Hematopoietic multipotent progenitor cell treated with erythropoietin and hydrocortisone succinate and interleukin-3 and kit ligand, for 8 days (in vitro differentiated cells): Measurements from ENCODE around the gene RANGAP1.

Experiments
- DNase-seq: peaks from one replicate; pipeline ENCODE4 v3.0.0-alpha.2; 2015

The RANGAP1 gene

DNA sequence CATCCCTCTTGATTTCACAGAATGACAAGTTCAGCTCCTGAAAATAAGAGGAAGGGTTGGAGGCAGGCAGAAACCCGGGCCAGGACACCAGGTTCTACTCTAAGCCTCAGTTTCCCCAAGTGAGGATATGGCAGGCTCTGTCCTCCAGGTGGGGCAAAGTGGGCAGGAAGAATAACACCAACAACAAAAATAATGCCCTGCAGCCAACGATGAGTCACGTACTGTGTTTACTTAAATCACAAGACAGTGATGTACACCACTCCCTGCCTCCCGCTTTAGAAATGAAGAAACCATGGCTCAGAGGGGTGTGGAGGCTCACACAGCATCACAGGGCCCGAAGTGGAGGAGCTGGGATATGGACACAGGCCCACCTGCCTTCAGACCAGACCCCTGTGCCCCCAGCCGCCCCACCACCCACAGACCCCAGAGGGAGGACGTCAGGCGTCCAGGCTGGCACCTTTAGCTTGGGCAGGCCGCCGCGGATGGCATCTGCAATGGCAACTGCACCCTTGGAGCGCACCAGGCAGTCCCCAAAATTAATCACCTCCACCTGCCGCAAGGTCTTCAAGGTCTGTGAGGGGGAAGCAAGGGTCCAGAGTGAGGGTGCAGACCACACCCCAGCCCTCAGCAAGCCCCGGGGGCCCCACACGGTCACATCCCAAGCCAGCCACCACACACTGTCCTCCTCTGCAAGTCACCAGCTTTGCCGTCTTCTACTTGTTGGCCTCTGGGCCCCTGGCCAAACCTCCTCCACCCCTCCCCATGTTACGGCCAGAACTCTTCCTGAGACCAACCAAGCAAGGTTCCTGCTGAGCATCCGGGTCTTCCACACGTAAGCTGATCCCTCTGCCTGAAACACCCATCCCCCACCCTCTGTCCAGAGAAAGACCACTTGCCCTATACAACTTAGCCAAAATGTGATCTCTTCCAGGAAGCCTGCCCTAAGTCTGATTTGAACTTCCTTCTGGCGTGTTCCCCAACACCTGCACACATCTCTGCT, 29.4 kb downstream of the RANGAP1 start:
- DNase-seq, result no peak

- no peak for DNase-seq
These were observed 31.8 kb downstream of the RANGAP1 start for GRCh38 chr22:41254230-41254629.

GRCh38 chr22:41252365-41252764, 33.6 kb downstream of the RANGAP1 start:
- DNase-seq, result no peak

- DNase-seq, result no peak
These were observed 35.9 kb downstream of the RANGAP1 start for GRCh38 chr22:41250127-41250526.

DNA sequence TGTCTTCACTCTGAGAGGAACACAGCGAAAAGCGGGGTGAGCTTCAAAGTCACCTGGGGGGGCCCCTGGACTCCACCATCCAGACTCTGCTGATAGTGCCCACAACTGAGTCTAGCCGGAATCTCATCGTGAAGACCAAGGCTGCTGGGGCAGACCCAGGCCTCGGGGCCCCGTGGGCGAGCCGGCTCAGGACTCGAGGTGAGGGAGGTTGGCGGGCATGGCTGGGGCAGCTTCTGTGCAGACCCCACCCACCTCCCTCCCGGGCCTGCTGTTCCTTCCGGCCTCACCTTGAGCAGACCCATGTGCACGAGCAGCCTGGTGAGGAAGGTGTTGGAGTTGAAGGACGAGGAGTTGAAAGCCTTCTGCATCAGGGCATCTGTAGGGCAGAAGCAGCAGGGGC, 36.5 kb downstream of the RANGAP1 start:
- no peak for DNase-seq

DNA sequence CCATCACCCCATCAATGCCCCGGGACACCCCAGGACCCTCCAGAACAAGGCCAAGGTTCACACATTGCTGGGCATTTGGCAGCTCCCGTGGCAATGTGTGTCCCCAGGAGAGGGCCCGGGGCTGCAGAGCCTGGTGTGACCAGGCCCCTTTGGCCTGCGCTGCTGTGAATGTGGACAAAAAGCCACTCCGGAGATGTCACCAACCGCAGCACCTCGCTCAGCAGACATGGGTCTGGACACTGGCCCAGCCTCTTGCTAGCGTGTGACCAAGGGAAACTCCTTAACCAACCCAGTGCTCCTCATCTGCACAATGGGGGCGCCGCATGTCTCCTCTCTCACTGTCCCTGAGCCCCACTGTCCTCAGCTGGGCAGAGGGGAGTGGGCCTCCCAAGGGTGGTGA, 37.2 kb downstream of the RANGAP1 start:
- no peak for DNase-seq

GRCh38 chr22:41248314-41248713, 37.7 kb downstream of the RANGAP1 start:
- DNase-seq, result no peak

- no peak for DNase-seq
These were observed 38.3 kb downstream of the RANGAP1 start for GRCh38 chr22:41247703-41248102.

DNA sequence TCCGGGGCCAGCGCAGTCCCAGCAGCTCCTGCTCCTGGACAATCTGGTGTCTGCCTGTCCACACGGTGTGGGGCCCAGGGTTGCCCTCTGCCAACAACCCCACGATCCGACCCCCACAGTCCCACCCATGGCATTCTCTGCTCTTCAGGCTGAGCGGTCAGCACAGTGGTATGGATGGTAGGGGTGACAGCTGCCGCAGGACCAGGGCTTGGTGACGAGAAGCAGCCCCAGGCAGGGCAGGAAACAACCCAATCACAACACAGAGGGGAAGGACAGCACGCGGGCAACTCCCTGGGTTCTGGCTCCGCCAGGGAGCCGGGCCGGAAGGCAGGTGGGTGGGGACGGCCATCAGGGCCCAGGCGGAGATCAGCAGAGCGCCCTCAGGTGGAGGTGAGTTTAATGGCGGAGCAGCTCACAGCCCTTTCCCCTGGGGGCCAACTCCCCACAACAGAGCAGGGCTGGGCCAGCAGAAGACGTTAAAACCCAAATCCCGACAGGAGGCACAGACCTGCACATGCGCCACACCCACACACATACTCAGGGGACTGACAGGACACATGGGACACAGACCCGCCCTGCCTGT, 40.0 kb downstream of the RANGAP1 start:
- no peak for DNase-seq

- no peak for DNase-seq
These were observed 42.6 kb downstream of the RANGAP1 start for GRCh38 chr22:41243361-41243760.

- no peak for DNase-seq
These were observed 43.4 kb downstream of the RANGAP1 start for GRCh38 chr22:41242396-41243117.

GRCh38 chr22:41241133-41241676, 44.8 kb downstream of the RANGAP1 start:
- no peak for DNase-seq

DNA sequence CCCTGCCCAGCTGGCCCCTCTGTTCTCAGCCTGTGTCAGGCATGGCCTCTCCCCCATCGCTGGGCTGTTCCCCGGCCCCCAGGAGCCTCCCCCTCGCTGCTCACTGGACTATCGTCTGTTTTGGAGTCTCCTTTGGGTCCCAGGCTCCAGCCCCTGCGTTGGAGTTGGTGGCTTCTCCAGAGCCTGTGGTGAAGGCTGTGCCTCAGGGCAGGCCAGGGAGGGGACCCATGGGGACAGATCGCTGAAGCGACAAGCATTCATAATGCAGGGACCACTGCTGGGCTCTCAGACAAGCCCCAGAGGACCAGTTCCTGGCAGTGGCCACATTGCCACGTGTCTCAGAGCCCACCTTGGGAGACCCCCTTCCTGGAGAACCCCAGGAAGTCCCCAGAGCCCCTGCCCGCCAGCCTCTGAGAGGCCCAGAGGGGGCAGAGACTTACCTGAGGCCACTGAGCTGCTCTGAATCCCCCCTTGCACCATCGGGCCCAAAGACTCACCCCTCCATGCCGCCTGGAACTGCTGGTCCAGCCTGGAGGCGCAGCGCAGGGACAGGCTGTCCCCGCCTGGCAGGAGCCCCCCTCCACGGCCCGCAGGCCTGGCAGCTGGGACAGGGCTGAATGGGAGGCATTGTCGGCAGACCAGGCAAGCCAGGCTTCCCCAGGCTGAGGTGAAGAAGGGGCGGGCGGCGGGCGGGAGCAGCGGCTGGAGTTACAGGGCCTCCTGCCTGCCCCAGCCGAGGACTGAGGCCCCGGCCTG, 45.4 kb downstream of the RANGAP1 start, which contains the start of gene CHADL:
Gene CHADL, minus strand, starts transcription at position 555 of the 756 bp plus-strand sequence. Its CDS starts 50 bp downstream, at position 505.
- DNase-seq, result no peak

- DNase-seq, result no peak
These were observed 46.4 kb downstream of the RANGAP1 start for GRCh38 chr22:41239443-41240128.

DNA sequence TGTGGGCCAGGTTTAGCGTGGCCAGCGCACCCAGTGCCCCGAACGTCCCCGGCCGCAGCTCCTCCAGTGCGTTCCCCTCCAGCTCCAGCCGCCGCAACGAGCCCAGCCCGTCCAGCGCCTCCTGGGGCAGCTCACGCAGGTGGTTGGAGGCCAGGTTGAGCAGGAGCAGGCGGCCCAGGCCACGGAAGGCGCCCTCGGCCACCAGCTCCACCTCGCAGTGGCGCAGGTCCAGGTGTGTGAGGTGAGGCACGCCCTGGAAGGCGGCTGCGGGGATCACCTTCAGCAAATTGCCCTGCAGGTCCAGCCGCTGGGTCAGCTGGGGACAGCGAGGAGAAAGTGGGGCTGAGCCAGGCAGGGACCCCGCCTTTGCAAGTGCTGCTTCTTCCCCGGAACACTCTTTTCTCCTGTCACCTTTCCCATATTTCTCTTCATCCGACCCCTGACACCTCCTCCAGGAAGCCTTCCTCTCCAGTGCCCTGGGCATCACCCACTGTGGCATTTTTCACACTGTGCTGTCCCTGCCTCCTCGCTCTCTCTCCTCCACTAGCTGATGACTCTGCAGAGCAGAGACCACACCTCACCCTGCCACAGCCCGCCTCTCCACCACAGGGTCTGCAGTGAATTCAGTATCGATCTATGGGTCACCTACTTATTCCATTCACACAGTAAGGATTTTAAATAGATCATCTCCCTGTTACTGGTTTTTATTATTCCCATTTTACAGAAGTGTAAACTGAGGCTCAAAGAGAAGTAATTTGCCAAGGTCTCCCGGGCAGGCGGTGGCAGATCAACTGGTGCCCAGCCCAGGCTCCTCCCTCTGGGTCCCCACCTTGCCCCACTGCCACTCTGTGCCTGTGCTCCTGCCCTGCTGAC, 47.2 kb downstream of the RANGAP1 start:
- DNase-seq, result no peak

DNA sequence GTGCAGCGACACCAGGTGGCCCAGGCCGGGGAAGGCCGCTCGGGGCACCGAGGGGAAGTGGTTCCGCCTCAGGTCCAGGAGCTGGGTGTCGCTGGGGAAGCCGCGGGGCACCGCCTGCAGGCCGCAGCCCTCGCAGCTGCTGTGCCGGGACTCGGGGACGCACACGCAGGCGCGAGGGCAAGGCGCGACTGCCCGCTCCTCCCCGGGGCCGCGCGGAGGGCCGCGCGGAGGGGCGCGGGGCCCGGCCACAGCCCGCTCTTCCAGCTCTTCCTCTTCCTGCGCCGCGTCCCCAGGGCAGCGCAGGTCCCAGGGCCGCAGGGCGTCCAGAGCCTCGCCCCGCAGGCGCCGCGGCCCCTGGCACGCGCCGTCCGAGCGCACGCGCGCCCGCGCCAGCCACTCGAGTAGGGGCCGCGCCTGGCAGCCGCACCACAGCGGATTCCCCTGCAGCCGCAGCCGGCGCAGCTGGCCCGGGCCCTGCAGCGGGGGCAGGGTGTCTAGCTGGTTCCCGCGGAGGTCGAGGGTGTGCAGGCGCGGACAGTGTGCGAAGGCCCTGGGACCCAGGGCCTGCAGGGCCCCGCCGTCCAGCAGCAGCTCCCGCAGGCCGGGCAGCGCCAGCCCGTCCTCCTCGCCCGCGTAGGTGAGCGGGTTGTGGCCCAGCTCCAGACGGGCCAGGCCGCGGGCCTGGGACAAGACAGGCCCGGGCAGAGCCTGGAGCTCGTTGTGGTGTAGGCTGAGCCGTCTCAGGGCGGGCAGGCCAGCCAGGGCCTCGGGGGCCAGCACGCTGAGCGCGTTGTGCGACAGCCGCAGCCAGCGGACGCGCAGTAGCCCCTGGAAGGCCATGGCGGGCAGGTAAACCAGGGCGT, 48.0 kb downstream of the RANGAP1 start:
- peak; percentile 71 for DNase-seq

- DNase-seq, result no peak
These were observed 48.8 kb downstream of the RANGAP1 start for GRCh38 chr22:41237036-41237706.

DNA sequence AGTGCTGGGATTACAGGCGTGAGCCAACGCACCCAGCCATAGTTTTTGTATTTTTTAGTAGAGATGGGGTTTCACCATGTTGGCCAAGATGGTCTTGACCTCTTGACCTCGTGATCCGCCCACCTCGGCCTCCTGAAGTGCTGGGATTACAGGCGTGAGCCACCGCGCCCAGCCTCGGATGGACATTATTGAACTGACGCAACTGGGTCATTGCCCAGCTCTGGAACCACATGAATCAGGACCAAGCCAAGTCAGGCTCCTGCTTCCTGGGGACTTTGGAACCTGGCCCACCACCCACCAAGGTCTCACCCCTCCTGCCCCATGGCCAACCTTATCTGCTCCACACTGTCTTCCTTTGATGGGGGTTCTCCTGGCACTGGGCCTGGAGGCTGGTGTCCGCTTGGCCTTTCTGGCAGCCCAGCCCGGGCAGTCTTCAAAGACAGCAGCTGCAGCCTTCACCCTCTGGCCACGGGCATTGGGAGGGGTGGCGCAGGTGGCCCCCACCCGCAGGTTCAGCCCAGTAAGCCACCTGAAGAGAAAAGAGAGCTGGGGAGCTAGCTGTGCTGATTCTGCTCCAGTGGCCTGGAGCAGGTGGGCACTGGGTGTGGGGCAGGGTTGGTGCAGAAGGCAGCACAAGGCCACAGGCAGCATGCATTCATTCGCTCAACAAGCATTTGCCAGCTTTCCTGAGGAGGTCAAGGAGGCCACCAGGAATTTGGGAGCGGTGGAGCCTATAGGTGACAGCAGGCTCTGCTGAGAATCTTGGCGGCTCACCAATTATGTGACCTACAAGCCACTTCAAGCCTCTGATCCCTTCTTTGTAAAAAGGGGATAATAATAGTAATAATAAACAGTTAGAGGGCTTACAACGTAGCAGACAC, 50.9 kb downstream of the RANGAP1 start:
- DNase-seq, result no peak
